DND-41 (cell line): ENCODE measurements around the gene CLN3.
"Not testable (repeated sequence)": the region's sequence is repeated elsewhere in the genome, so short reads cannot be mapped to it uniquely, and the experiment has no call there.

Source experiments
- ATAC-seq: fragments of 200-7000 bp; cut with Tn5 transposase; 3 replicates; pipeline ENCODE4 v1.9.1; 2021; ENCODE audit warnings: low read depth; ENCODE audit not compliant: insufficient read depth
- DNase-seq: peaks from one replicate; pipeline ENCODE4 v3.0.0-alpha.2; 2020
- H2AFZ ChIP-seq: 2 replicates; pipeline ENCODE4 v1.6.0; 2012; ENCODE audit warnings: low read depth, low read length
- H3K27ac ChIP-seq: 2 replicates; pipeline ENCODE4 v1.5.1; 2012; ENCODE audit warnings: low read length, inconsistent platforms
- H3K27me3 ChIP-seq: fragments of 200-600 bp; sonication (generic); 2 replicates; pipeline ENCODE4 v1.6.0; 2012; ENCODE audit warnings: low read length, mild to moderate bottlenecking, inconsistent platforms; ENCODE audit not compliant: insufficient read depth, poor library complexity
- H3K36me3 ChIP-seq: 2 replicates; pipeline ENCODE4 v1.5.1; 2012; ENCODE audit warnings: low read length, inconsistent platforms; ENCODE audit not compliant: insufficient read depth
- H3K4me1 ChIP-seq: 2 replicates; pipeline ENCODE4 v1.5.1; 2012; ENCODE audit warnings: mild to moderate bottlenecking, low read length; ENCODE audit not compliant: insufficient read depth
- H3K4me2 ChIP-seq: 2 replicates; pipeline ENCODE4 v1.6.0; 2012; ENCODE audit warnings: mild to moderate bottlenecking, moderate library complexity, low read length, inconsistent platforms; ENCODE audit not compliant: insufficient read depth
- H3K4me3 ChIP-seq, 2 experiments: fragments of 200-600 bp in 1 of 2; shearing (Covaris generic) in 1 of 2; 2 replicates each; pipeline ENCODE4 v1.5.1; 2012 to 2016; ENCODE audit warnings: inconsistent platforms in 2 of 2, low read length in 2 of 2, mild to moderate bottlenecking in 2 of 2, low read depth in 1 of 2, moderate library complexity in 1 of 2
- H3K79me2 ChIP-seq: 2 replicates; pipeline ENCODE4 v1.6.0; 2012; ENCODE audit warnings: low read length, inconsistent platforms; ENCODE audit not compliant: insufficient read depth
- H3K9ac ChIP-seq: 2 replicates; pipeline ENCODE4 v1.6.0; 2012; ENCODE audit warnings: low read depth, mild to moderate bottlenecking, inconsistent platforms, low read length, moderate library complexity
- H3K9me3 ChIP-seq: 2 replicates; pipeline ENCODE4 v1.5.1; 2012; ENCODE audit warnings: low read length, moderate library complexity, mild to moderate bottlenecking, inconsistent platforms; ENCODE audit not compliant: insufficient read depth, severe bottlenecking
- H4K20me1 ChIP-seq: 2 replicates; pipeline ENCODE4 v1.6.0; 2012; ENCODE audit warnings: low read length; ENCODE audit not compliant: insufficient read depth
- EZH2 ChIP-seq: IDR thresholded peaks from 3 replicates; pipeline ENCODE4 v1.6.1; 2012; ENCODE audit warnings: borderline replicate concordance, low read depth, mild to moderate bottlenecking, moderate library complexity, low read length, inconsistent platforms; ENCODE audit not compliant: severe bottlenecking
- TF ChIP-seq, protein P1 (sequence below): IDR thresholded peaks from 2 replicates; pipeline ENCODE4 v1.5.1; 2012; ENCODE audit warnings: borderline replicate concordance, low read length, moderate library complexity, mild to moderate bottlenecking; ENCODE audit not compliant: poor library complexity, severe bottlenecking; ENCODE audit errors: extremely low read depth

Gene CLN3

DNA sequence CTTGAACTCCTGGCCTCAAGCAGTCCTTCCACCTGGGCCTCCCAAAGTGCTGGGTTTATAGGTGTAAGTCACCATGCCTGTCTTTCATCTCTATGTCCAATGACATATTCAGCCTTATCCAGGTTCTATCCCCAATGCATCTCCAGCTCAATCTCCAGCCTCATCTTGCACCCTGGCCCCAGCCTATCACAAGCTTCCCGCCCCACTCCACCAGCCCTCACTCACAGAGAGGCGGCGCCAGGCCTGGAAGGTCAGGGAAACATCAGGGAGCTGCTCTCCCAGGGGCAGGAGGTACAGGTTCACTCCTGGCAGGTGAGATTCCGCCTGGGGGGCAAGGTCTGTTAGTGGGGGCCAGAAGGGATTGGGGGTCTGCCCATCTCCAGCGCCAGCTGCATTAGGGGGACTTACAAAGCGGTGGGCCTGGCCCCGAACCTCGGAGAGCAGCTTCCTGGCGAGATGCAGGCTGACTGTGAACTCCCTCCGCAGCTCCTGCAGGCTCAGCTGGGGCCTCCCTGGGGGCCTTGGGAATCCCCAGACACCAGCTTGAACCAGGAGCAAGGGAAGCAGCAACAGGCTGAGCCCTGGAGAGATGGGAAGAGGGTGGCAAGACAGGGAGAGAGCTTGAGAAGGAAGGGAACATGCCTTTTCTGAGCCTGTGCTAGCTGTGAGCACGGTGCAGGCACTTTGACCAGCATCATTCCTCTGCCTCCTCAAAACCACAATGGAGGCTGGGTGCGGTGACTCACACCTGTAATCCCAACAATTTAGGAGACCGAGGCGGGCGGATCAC lies 11.8 kb upstream of the CLN3 start:
- no peaks in the 10 kb centered on the region for H4K20me1 ChIP-seq
- TF ChIP-seq, protein P1, sequence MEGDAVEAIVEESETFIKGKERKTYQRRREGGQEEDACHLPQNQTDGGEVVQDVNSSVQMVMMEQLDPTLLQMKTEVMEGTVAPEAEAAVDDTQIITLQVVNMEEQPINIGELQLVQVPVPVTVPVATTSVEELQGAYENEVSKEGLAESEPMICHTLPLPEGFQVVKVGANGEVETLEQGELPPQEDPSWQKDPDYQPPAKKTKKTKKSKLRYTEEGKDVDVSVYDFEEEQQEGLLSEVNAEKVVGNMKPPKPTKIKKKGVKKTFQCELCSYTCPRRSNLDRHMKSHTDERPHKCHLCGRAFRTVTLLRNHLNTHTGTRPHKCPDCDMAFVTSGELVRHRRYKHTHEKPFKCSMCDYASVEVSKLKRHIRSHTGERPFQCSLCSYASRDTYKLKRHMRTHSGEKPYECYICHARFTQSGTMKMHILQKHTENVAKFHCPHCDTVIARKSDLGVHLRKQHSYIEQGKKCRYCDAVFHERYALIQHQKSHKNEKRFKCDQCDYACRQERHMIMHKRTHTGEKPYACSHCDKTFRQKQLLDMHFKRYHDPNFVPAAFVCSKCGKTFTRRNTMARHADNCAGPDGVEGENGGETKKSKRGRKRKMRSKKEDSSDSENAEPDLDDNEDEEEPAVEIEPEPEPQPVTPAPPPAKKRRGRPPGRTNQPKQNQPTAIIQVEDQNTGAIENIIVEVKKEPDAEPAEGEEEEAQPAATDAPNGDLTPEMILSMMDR, result no peak
- TF ChIP-seq EZH2, result no peak
- no peak for DNase-seq
- no peaks in the 10 kb centered on the region for H3K36me3 ChIP-seq
- ATAC-seq, result no peak
- no peak overlapping the region for H3K27ac ChIP-seq
- no peaks in the 10 kb centered on the region for H3K4me1 ChIP-seq
- no peak overlapping the region for H3K4me2 ChIP-seq
- no peaks in the 10 kb centered on the region for H3K79me2 ChIP-seq
- no peak overlapping the region for H3K9ac ChIP-seq
- no peaks in the 10 kb centered on the region for H3K9me3 ChIP-seq
- H2AFZ ChIP-seq, result no peak overlapping the region
- H3K4me3 ChIP-seq, result no peak overlapping the region
- no peaks in the 10 kb centered on the region for H3K27me3 ChIP-seq

DNA sequence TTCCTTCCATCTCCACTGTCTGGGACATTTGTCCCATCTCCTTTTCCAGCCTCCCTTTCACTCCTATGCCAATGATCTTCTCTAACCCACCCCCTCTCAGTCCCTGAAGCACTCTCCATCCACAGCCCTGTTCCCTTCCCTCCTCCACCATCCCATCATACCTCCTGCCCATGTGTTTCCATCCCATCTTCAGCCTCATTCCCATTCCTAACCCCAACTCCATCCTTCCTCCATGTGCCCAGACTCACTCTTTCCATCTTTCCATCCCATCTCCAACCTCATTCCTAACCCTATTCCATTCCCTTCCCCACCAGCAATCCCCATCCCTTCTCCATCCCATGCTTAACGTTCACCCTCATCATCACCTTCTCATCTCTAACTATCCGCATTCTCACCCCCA lies 10.4 kb upstream of the CLN3 start:
- ATAC-seq (no peak), DNase-seq (no peak)
- H3K36me3 ChIP-seq, result no peaks in the 10 kb centered on the region
- H3K27me3 ChIP-seq, result no peaks in the 10 kb centered on the region
- no peaks in the 10 kb centered on the region for H3K79me2 ChIP-seq
- no peak overlapping the region for H2AFZ ChIP-seq
- H3K27ac ChIP-seq, result no peak overlapping the region
- H3K4me2 ChIP-seq, result no peak overlapping the region
- H3K9me3 ChIP-seq, result no peaks in the 10 kb centered on the region
- no peak overlapping the region for H3K4me3 ChIP-seq
- H3K4me1 ChIP-seq, result no peaks in the 10 kb centered on the region
- no peak for TF ChIP-seq EZH2
- TF ChIP-seq, protein P1, result no peak
- no peaks in the 10 kb centered on the region for H4K20me1 ChIP-seq
- H3K9ac ChIP-seq, result no peak overlapping the region

- DNase-seq (no peak), ATAC-seq (no peak)
- no peaks in the 10 kb centered on the region for H3K4me1 ChIP-seq
- no peaks in the 10 kb centered on the region for H3K9me3 ChIP-seq
- H3K4me2 ChIP-seq, result no peak overlapping the region
- H3K36me3 ChIP-seq, result no peaks in the 10 kb centered on the region
- no peak overlapping the region for H3K27ac ChIP-seq
- no peaks in the 10 kb centered on the region for H3K27me3 ChIP-seq
- H2AFZ ChIP-seq, result no peak overlapping the region
- no peak for TF ChIP-seq EZH2
- TF ChIP-seq, protein P1, result no peak
- no peak overlapping the region for H3K4me3 ChIP-seq
- no peak overlapping the region for H3K9ac ChIP-seq
- H3K79me2 ChIP-seq, result no peaks in the 10 kb centered on the region
- H4K20me1 ChIP-seq, result no peaks in the 10 kb centered on the region
These were observed 9.7 kb upstream of the CLN3 start for GRCh38 chr16:28501258-28502232.

DNA sequence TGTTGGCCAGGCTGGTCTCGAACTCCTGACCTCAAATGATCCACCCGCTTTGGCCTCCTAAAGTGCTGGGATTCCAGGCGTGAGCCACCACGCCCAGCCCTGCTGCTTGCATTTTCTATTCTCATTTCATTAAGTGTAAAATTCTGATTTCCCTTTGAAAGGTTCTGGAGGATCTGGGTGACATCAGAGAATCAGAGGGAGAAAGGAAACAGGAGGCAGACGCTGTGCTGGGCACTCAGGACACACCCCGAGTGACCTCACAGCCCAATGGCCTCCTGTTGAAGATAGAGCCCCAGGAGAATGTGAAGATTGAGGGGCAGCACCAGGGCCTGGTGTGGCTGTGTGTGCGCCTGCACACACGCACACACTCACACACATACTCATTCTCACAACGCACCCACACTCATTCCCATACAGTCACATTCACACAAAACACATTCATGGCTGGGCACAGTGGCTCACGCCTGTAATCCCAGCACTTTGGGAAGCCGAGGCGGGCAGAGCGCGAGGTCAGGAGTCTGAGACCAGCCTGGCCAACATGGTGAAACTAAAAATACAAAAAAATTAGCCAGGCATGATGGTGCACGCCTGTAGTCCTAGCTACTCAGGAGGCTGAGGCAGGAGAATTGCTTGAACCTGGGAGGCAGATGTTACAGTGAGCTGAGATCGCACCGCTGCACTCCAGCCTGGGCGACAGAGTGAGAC lies 8.8 kb upstream of the CLN3 start:
- not testable (repeated sequence) for H3K79me2 ChIP-seq, H3K27ac ChIP-seq, ATAC-seq, H3K4me1 ChIP-seq, H3K9ac ChIP-seq, H3K36me3 ChIP-seq, DNase-seq, H3K4me3 ChIP-seq, H3K4me2 ChIP-seq, H3K27me3 ChIP-seq, H3K9me3 ChIP-seq, H4K20me1 ChIP-seq, H2AFZ ChIP-seq
